ENCODE data around the gene RCBTB2. TPM values are rescaled to one million over a fixed set of nuclear protein-coding genes. Genes with fewer than 3 reads are reported as not detected.
A peak's percentile ranks its signal among the peaks of the same experiment; 100 is the strongest.

The RCBTB2 gene
- total RNA-seq, 4 donors from 2014 or later: 5.2 to 8.1 (median 6.1) TPM

- DNase-seq: no peak
- in situ Hi-C loops (cut with MboI; ENCODE audit: low pct_ligation_motif_present in 1 of 4, low pct_unique_long_range_greater_than_20kb in 1 of 4, low sequenced_read_pairs in 3 of 4) (no loop called here), intact Hi-C loops (cut with DNase I; ENCODE audit: low total_unique reads) (no loop called here)
- Histone ChIP-seq H3K4me1 (peaks cover 0 to 4% (median 0%) of the 10 kb centered on the region in 4 donors), H3K4me3 (no peak overlapping the region), H3K27me3 (no peaks in the 10 kb centered on the region), H3K27ac (no peak overlapping the region), H3K9me3 (no peaks in the 10 kb centered on the region), H3K36me3 (no peaks in the 10 kb centered on the region)
- 56 to 86% methylated on average over 1 of the region's 1 CpG for WGBS, 2 donors (ENCODE audit: low coverage in 1 of 2)
- TF ChIP-seq EP300 (IDR thresholded peaks at IDR 0.05; ENCODE audit: low read depth) (no peak), POLR2A (IDR thresholded peaks at IDR 0.05) (no peak), CTCF (IDR thresholded peaks at IDR 0.05) (no peak), POLR2AphosphoS5 (IDR thresholded peaks at IDR 0.05) (no peak)
Observed at GRCh38 chr13:48494874-48495273, 38.0 kb downstream of the RCBTB2 start.

GRCh38 chr13:48493851-48494250 is 39.0 kb downstream of the RCBTB2 start:
- in situ Hi-C loops (cut with MboI; ENCODE audit: low pct_ligation_motif_present in 1 of 4, low pct_unique_long_range_greater_than_20kb in 1 of 4, low sequenced_read_pairs in 3 of 4): no loop called here
- Histone ChIP-seq H3K36me3 (no peaks in the 10 kb centered on the region), H3K9me3 (no peaks in the 10 kb centered on the region), H3K4me1 (peaks cover 0 to 4% (median 0%) of the 10 kb centered on the region in 4 donors), H3K4me3 (no peak overlapping the region), H3K27ac (peak overlapping the region in 2 of 4 donors; percentile 22 to 24), H3K27me3 (no peaks in the 10 kb centered on the region)
- DNase-seq: no peak
- TF ChIP-seq POLR2AphosphoS5 (IDR thresholded peaks at IDR 0.05) (no peak), POLR2A (IDR thresholded peaks at IDR 0.05) (no peak), CTCF (IDR thresholded peaks at IDR 0.05) (no peak), EP300 (IDR thresholded peaks at IDR 0.05; ENCODE audit: low read depth) (no peak)
- 55 to 67% methylated on average over 2 of the region's 2 CpGs for WGBS, 2 donors (ENCODE audit: low coverage in 1 of 2)
- intact Hi-C loops (cut with DNase I; ENCODE audit: low total_unique reads): no loop called here

GRCh38 chr13:48493066-48493765 is 39.7 kb downstream of the RCBTB2 start:
- Histone ChIP-seq H3K4me3 (no peak overlapping the region), H3K36me3 (no peaks in the 10 kb centered on the region), H3K27ac (peak overlapping the region; percentile 64 to 73 (median 70)), H3K4me1 (peaks cover 0 to 4% (median 0%) of the 10 kb centered on the region in 4 donors), H3K9me3 (no peaks in the 10 kb centered on the region), H3K27me3 (no peaks in the 10 kb centered on the region)
- intact Hi-C loops (cut with DNase I; ENCODE audit: low total_unique reads) (no loop called here), in situ Hi-C loops (cut with MboI; ENCODE audit: low pct_ligation_motif_present in 1 of 4, low pct_unique_long_range_greater_than_20kb in 1 of 4, low sequenced_read_pairs in 3 of 4) (no loop called here)
- TF ChIP-seq POLR2A (IDR thresholded peaks at IDR 0.05) (no peak), CTCF (IDR thresholded peaks at IDR 0.05) (no peak), EP300 (IDR thresholded peaks at IDR 0.05; ENCODE audit: low read depth) (no peak), POLR2AphosphoS5 (IDR thresholded peaks at IDR 0.05) (no peak)
- 43 to 82% methylated on average over 1 to 4 of the region's 4 CpGs for WGBS, 2 donors (ENCODE audit: low coverage in 1 of 2)
- no peak for DNase-seq

- no peaks in the 10 kb centered on the region for H3K27me3 ChIP-seq
- peak overlapping the region; percentile 64 to 73 (median 70) for H3K27ac ChIP-seq
- 56 to 59% methylated on average over 16 of the region's 16 CpGs for WGBS, 2 donors (ENCODE audit: low coverage in 1 of 2)
- H3K9me3 ChIP-seq: no peaks in the 10 kb centered on the region
- intact Hi-C loops (cut with DNase I; ENCODE audit: low total_unique reads): no loop called here
- in situ Hi-C loops (cut with MboI; ENCODE audit: low pct_ligation_motif_present in 1 of 4, low pct_unique_long_range_greater_than_20kb in 1 of 4, low sequenced_read_pairs in 3 of 4): no loop called here
- DNase-seq: peak; percentile 69
- H3K4me1 ChIP-seq: peaks cover 0 to 4% (median 0%) of the 10 kb centered on the region in 4 donors
- H3K36me3 ChIP-seq: no peaks in the 10 kb centered on the region
- no peak for TF ChIP-seq EP300 (IDR thresholded peaks at IDR 0.05; ENCODE audit: low read depth)
- TF ChIP-seq CTCF (IDR thresholded peaks at IDR 0.05): no peak
- TF ChIP-seq POLR2A (IDR thresholded peaks at IDR 0.05): peak; percentile 51
- peak; percentile 44 to 73 (median 58) for TF ChIP-seq POLR2AphosphoS5 (IDR thresholded peaks at IDR 0.05)
- peak overlapping the region in 1 of 4 donors; percentile 30 for H3K4me3 ChIP-seq
Observed at GRCh38 chr13:48492470-48493065, 40.3 kb downstream of the RCBTB2 start.
